ENCODE data around the gene ZNF407.

ZNF407 gene

DNA sequence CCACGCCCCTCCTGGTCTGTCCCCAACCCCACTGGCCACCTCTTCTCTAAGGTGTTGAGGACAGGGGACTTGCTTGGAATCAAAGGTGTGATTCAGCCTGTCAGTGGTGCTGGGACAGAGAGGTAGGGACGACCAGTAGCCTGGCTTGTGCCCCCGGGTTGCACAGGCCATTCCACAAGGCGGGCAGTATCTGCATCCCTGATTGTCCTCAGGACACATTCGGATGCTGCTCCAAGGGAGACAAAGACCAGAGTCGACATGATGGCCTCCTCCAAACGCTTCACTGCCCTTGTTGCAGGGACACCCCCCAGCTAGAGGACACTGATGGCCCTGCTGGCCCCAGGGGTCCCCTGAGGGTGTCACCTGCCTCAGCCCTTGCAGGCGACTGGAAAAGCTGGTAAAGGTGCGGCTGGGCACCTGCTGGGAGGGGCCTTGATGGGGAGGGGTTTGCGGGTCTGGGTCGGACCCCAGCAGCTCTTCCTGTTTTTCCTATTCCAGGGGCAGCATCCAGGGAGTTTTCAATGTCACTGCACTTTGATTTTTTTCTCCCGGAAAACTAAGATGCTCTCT is 513.3 kb downstream of the ZNF407 start:
- H3K4me3 ChIP-seq (replicated peaks in 1 of 2; ENCODE audit: low read depth in 2 of 2, low read length in 2 of 2), result no peak overlapping the region
- DNase-seq (ENCODE audit: low read depth in 2 of 2), result no peak
- TF ChIP-seq CTCF (IDR thresholded peaks at IDR 0.05; ENCODE audit: low read depth, low read length), result no peak

DNA sequence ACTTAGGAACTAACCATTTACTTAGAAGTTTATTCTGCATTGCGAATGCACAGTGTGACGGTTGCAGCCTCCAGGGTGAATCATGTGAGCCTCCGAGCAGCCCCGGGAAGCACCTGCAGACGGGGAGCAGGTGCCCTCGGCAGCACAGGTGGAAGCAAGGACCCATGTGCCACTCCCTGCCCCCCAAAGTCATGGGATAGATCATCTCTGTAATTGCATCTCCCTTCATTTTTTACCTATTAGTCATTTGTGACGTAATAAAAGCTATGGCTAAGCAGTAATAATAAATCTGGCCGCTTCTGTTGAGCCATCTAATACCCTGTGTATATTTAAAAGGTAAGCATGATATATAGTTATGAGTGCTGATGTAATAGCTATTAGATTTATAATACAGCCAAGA is 514.1 kb downstream of the ZNF407 start:
- DNase-seq (ENCODE audit: low read depth in 2 of 2), result peak in 1 of 2 donors; percentile 8
- H3K4me3 ChIP-seq (replicated peaks in 1 of 2; ENCODE audit: low read depth in 2 of 2, low read length in 2 of 2), result no peak overlapping the region
- no peak for TF ChIP-seq CTCF (IDR thresholded peaks at IDR 0.05; ENCODE audit: low read depth, low read length)

DNA sequence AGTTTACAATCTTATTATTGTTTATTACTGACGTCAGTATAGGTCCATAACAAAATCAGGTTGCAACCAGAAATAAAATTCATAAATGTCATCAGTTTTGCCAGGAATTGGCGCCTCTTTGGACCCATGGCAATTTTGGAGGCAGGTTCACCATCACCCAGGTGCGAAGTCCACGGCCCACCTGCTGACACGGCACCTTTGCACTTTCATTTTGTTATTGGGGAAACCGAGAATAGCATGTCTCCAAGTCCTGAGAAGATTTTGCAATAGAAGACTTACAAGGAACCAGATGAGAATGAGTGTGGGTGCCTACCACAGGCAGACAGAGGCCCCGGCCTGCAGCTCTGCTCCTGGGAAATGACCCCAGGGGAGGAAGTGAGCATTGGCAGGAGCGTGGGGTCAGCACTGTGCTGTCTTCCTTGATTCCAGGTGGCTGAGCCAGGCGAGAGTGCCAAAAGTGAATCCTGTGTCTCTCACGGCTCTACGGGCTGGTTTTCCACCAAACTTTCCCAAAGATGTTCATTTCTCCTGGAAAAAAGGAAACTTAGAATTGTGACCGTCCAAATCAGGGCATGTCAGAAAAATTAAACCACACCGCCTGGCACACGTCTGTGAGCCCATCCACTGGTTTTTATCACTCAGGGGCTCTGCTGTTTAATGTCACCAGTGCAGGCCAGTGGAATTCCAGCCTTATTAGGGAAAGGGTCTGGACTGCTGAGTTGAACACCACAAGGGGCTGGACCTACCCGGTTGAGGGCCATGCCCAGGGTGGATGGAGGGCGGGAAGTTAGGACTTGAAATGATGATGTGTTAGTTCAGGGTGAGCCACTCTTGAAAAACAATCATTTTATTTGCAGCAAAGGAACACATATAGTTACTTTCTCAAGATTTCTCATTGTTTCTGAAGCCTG is 514.8 kb downstream of the ZNF407 start:
- no peak for TF ChIP-seq CTCF (IDR thresholded peaks at IDR 0.05; ENCODE audit: low read depth, low read length)
- no peak overlapping the region for H3K4me3 ChIP-seq (replicated peaks in 1 of 2; ENCODE audit: low read depth in 2 of 2, low read length in 2 of 2)
- DNase-seq (ENCODE audit: low read depth in 2 of 2), result no peak

GRCh38 chr18:75113455-75113854 is 515.8 kb downstream of the ZNF407 start:
- DNase-seq (ENCODE audit: low read depth in 2 of 2), result no peak
- TF ChIP-seq CTCF (IDR thresholded peaks at IDR 0.05; ENCODE audit: low read depth, low read length), result no peak
- no peak overlapping the region for H3K4me3 ChIP-seq (replicated peaks in 1 of 2; ENCODE audit: low read depth in 2 of 2, low read length in 2 of 2)

- H3K4me3 ChIP-seq (replicated peaks in 1 of 2; ENCODE audit: low read depth in 2 of 2, low read length in 2 of 2), result no peak overlapping the region
- TF ChIP-seq CTCF (IDR thresholded peaks at IDR 0.05; ENCODE audit: low read depth, low read length), result no peak
- DNase-seq (ENCODE audit: low read depth in 2 of 2), result no peak
Measured at GRCh38 chr18:75114231-75114764, 516.6 kb downstream of the ZNF407 start.
